Stimulated activated CD4-positive, alpha-beta T cell treated with anti-CD3 and anti-CD28 coated beads, Interleukin-4, amount 100 ng/mL, for 4 hours (primary cell): ENCODE measurements around the gene LYRM4.
"Not testable (repeated sequence)": the region's sequence is repeated elsewhere in the genome, so short reads cannot be mapped to it uniquely, and the experiment has no call there.

Experiments used
- DNase-seq, 2 experiments: peaks; one replicate each; pipeline ENCODE4 v3.0.0-alpha.2; 2020

LYRM4 gene

GRCh38 chr6:5068153-5068751 is 192.5 kb downstream of the LYRM4 start:
- no peak for DNase-seq

- DNase-seq, result no peak
These were observed 193.4 kb downstream of the LYRM4 start for GRCh38 chr6:5067305-5067704.

- DNase-seq, result no peak
These were observed 194.2 kb downstream of the LYRM4 start for GRCh38 chr6:5066456-5067093.

- DNase-seq, result no peak
These were observed 197.1 kb downstream of the LYRM4 start for GRCh38 chr6:5063617-5064016.

- no peak for DNase-seq
These were observed 199.6 kb downstream of the LYRM4 start for GRCh38 chr6:5061152-5061551.

- DNase-seq, result not testable (repeated sequence)
These were observed 200.3 kb downstream of the LYRM4 start for GRCh38 chr6:5060439-5060838.

GRCh38 chr6:5059036-5059896 is 201.5 kb downstream of the LYRM4 start:
- DNase-seq, result no peak
